Trophoblast cell (in vitro differentiated cells and primary cell): Measurements from ENCODE around the gene OR51F2.
A peak's percentile ranks its signal among the peaks of the same experiment; 100 is the strongest.

Source experiments
- DNase-seq, 2 donors: peaks; one replicate each; pipeline ENCODE4 v3.0.0-alpha.2; 2016
- H2AFZ ChIP-seq: 2 replicates; pipeline ENCODE4 v1.6.1; 2013; ENCODE audit warnings: low read length, moderate library complexity, mild to moderate bottlenecking; ENCODE audit not compliant: insufficient read depth, poor library complexity
- H2AK5ac ChIP-seq: 2 replicates; pipeline ENCODE4 v1.6.1; 2013; ENCODE audit warnings: mild to moderate bottlenecking, low read length
- H2BK120ac ChIP-seq: 2 replicates; pipeline ENCODE4 v1.6.1; 2013; ENCODE audit warnings: low read length, mild to moderate bottlenecking, moderate library complexity; ENCODE audit not compliant: insufficient read depth, poor library complexity
- H2BK12ac ChIP-seq: 2 replicates; pipeline ENCODE4 v1.6.1; 2013; ENCODE audit warnings: mild to moderate bottlenecking, low read length, moderate library complexity
- H2BK5ac ChIP-seq: 2 replicates; pipeline ENCODE4 v1.6.1; 2013; ENCODE audit warnings: low read length, low read depth, moderate library complexity, mild to moderate bottlenecking; ENCODE audit not compliant: poor library complexity
- H3K14ac ChIP-seq: 2 replicates; pipeline ENCODE4 v1.6.1; 2013; ENCODE audit warnings: mild to moderate bottlenecking, low read length
- H3K18ac ChIP-seq: 2 replicates; pipeline ENCODE4 v1.6.1; 2013; ENCODE audit warnings: mild to moderate bottlenecking, low read length
- H3K23ac ChIP-seq: 2 replicates; pipeline ENCODE4 v1.6.1; 2013; ENCODE audit warnings: low read length
- H3K27ac ChIP-seq: 2 replicates; pipeline ENCODE4 v1.5.1; 2013; ENCODE audit warnings: low read depth, mild to moderate bottlenecking, inconsistent platforms, low read length, moderate library complexity
- H3K27me3 ChIP-seq: 2 replicates; pipeline ENCODE4 v1.6.1; 2013; ENCODE audit warnings: inconsistent platforms, mild to moderate bottlenecking, low read length, moderate library complexity; ENCODE audit not compliant: insufficient read depth
- H3K36me3 ChIP-seq, 2 experiments: 1 replicate in 1 of 2; 2 replicates in 1 of 2; pipeline ENCODE4 v1.6.1; 2013; ENCODE audit warnings: low read length in 2 of 2, mild to moderate bottlenecking in 2 of 2, moderate library complexity in 1 of 2; ENCODE audit not compliant: insufficient read depth in 2 of 2, control insufficient read depth in 1 of 2
- H3K4ac ChIP-seq: 2 replicates; pipeline ENCODE4 v1.6.1; 2013; ENCODE audit warnings: low read depth, mild to moderate bottlenecking, low read length, moderate library complexity
- H3K4me1 ChIP-seq, 2 experiments: 1 replicate in 1 of 2; 2 replicates in 1 of 2; pipeline ENCODE4 v1.6.1; 2013; ENCODE audit warnings: low read length in 2 of 2, mild to moderate bottlenecking in 2 of 2, moderate library complexity in 1 of 2; ENCODE audit not compliant: insufficient read depth in 2 of 2, control insufficient read depth in 1 of 2
- H3K4me2 ChIP-seq: 2 replicates; pipeline ENCODE4 v1.6.1; 2013; ENCODE audit warnings: inconsistent platforms, mild to moderate bottlenecking, low read length, moderate library complexity
- H3K4me3 ChIP-seq: 2 replicates; pipeline ENCODE4 v1.5.1; 2013; ENCODE audit warnings: mild to moderate bottlenecking, low read depth, low read length, inconsistent platforms
- H3K79me1 ChIP-seq: one replicate; pipeline ENCODE4 v1.6.1; 2013; ENCODE audit warnings: low read length
- H3K79me2 ChIP-seq: 2 replicates; pipeline ENCODE4 v1.6.1; 2013; ENCODE audit warnings: low read length, mild to moderate bottlenecking; ENCODE audit not compliant: control insufficient read depth, insufficient read depth, poor library complexity
- H3K9ac ChIP-seq: 2 replicates; pipeline ENCODE4 v1.6.1; 2013; ENCODE audit warnings: mild to moderate bottlenecking, low read length
- H3K9me3 ChIP-seq: 2 replicates; pipeline ENCODE4 v1.6.1; 2013; ENCODE audit warnings: low read depth, mild to moderate bottlenecking, control low read depth, inconsistent platforms, low read length; ENCODE audit not compliant: insufficient read depth
- H4K12ac ChIP-seq: 2 replicates; pipeline ENCODE4 v1.6.1; 2013; ENCODE audit warnings: low read depth, mild to moderate bottlenecking, low read length, moderate library complexity
- H4K8ac ChIP-seq: 2 replicates; pipeline ENCODE4 v1.6.1; 2013; ENCODE audit warnings: low read depth, mild to moderate bottlenecking, low read length, moderate library complexity
- H4K91ac ChIP-seq: one replicate; pipeline ENCODE4 v1.6.1; 2013; ENCODE audit warnings: low read depth, mild to moderate bottlenecking, low read length, moderate library complexity
- WGBS: extraction: QIAGEN DNeasy Blood & Tissue Kit; methylation state at CpG from one replicate; pipeline ENCODE4 v1.1.7; 2013; ENCODE audit warnings: missing lambda C conversion rate; ENCODE audit not compliant: insufficient read length, insufficient coverage; ENCODE audit errors: extremely low coverage; 5-methylcytosine and 5-hydroxymethylcytosine counted together

The OR51F2 gene

GRCh38 chr11:4825132-4825531 lies 4.0 kb downstream of the OR51F2 start:
- Histone ChIP-seq H3K4ac (no peak overlapping the region), H4K12ac (no peak overlapping the region), H2AFZ (no peak overlapping the region), H4K91ac (no peak overlapping the region), H3K36me3 (no peaks in the 10 kb centered on the region), H2BK12ac (no peak overlapping the region), H2BK120ac (no peak overlapping the region), H3K18ac (no peak overlapping the region), H3K4me1 (peaks cover 0 to 1% of the 10 kb centered on the region in 2 experiments), H3K9me3 (no peaks in the 10 kb centered on the region), H3K27me3 (no peaks in the 10 kb centered on the region), H3K14ac (no peak overlapping the region), H3K4me3 (no peak overlapping the region), H3K79me2 (no peaks in the 10 kb centered on the region), H3K27ac (no peak overlapping the region), H2BK5ac (no peak overlapping the region), H4K8ac (no peak overlapping the region), H2AK5ac (no peak overlapping the region), H3K9ac (no peak overlapping the region), H3K23ac (no peak overlapping the region), H3K4me2 (no peak overlapping the region), H3K79me1 (no peaks in the 10 kb centered on the region)
- DNase-seq: no peak

- H3K4ac ChIP-seq: no peak overlapping the region
- no peaks in the 10 kb centered on the region for H3K36me3 ChIP-seq
- no peak overlapping the region for H3K14ac ChIP-seq
- no peak overlapping the region for H2AFZ ChIP-seq
- H2BK12ac ChIP-seq: no peak overlapping the region
- no peak overlapping the region for H3K4me3 ChIP-seq
- H3K4me1 ChIP-seq: peaks cover 3 to 9% of the 10 kb centered on the region in 2 experiments
- H3K9ac ChIP-seq: no peak overlapping the region
- no peak overlapping the region for H2AK5ac ChIP-seq
- H4K8ac ChIP-seq: no peak overlapping the region
- H3K9me3 ChIP-seq: no peaks in the 10 kb centered on the region
- H3K4me2 ChIP-seq: no peak overlapping the region
- H3K18ac ChIP-seq: no peak overlapping the region
- peak in 1 of 2 donors; percentile 2 for DNase-seq
- no peak overlapping the region for H3K23ac ChIP-seq
- no peaks in the 10 kb centered on the region for H3K27me3 ChIP-seq
- H3K27ac ChIP-seq: no peak overlapping the region
- no peaks in the 10 kb centered on the region for H3K79me2 ChIP-seq
- H3K79me1 ChIP-seq: no peaks in the 10 kb centered on the region
- H4K91ac ChIP-seq: no peak overlapping the region
- no peak overlapping the region for H4K12ac ChIP-seq
- no peak overlapping the region for H2BK5ac ChIP-seq
- H2BK120ac ChIP-seq: no peak overlapping the region
These were observed 5.3 kb downstream of the OR51F2 start for GRCh38 chr11:4826425-4826824.

- WGBS: no CpG with 5 or more reads among the region's 1 CpG
These were observed 9.2 kb downstream of the OR51F2 start for GRCh38 chr11:4830346-4830745.

GRCh38 chr11:4830909-4831308 lies 9.8 kb downstream of the OR51F2 start:
- no peak overlapping the region for H3K4ac ChIP-seq
- H3K4me2 ChIP-seq: no peak overlapping the region
- H4K12ac ChIP-seq: no peak overlapping the region
- no peaks in the 10 kb centered on the region for H3K36me3 ChIP-seq
- no peak overlapping the region for H2AFZ ChIP-seq
- no peaks in the 10 kb centered on the region for H3K27me3 ChIP-seq
- no peaks in the 10 kb centered on the region for H3K79me2 ChIP-seq
- H3K79me1 ChIP-seq: no peaks in the 10 kb centered on the region
- H3K4me1 ChIP-seq: peaks cover 3 to 8% of the 10 kb centered on the region in 2 experiments
- H3K23ac ChIP-seq: no peak overlapping the region
- WGBS: no CpG with 5 or more reads among the region's 2 CpGs
- H2BK120ac ChIP-seq: no peak overlapping the region
- no peak overlapping the region for H3K14ac ChIP-seq
- H3K4me3 ChIP-seq: no peak overlapping the region
- no peak overlapping the region for H3K27ac ChIP-seq
- DNase-seq: no peak
- H3K9ac ChIP-seq: no peak overlapping the region
- no peak overlapping the region for H2BK12ac ChIP-seq
- H4K91ac ChIP-seq: no peak overlapping the region
- H2AK5ac ChIP-seq: no peak overlapping the region
- H3K18ac ChIP-seq: no peak overlapping the region
- H4K8ac ChIP-seq: no peak overlapping the region
- H3K9me3 ChIP-seq: no peaks in the 10 kb centered on the region
- no peak overlapping the region for H2BK5ac ChIP-seq

More at GRCh38 chr11:4830346-4830745, 9.2 kb downstream of the OR51F2 start:
- H3K79me1 ChIP-seq: no peaks in the 10 kb centered on the region
- no peak overlapping the region for H2AFZ ChIP-seq
- no peak overlapping the region for H2BK120ac ChIP-seq
- H3K79me2 ChIP-seq: no peaks in the 10 kb centered on the region
- H3K9ac ChIP-seq: no peak overlapping the region
- no peaks in the 10 kb centered on the region for H3K9me3 ChIP-seq
- no peak overlapping the region for H3K18ac ChIP-seq
- H3K27me3 ChIP-seq: no peaks in the 10 kb centered on the region
- no peak overlapping the region for H3K27ac ChIP-seq
- no peak overlapping the region for H3K4ac ChIP-seq
- no peak overlapping the region for H3K23ac ChIP-seq
- no peak overlapping the region for H4K91ac ChIP-seq
- H4K8ac ChIP-seq: no peak overlapping the region
- H3K4me1 ChIP-seq: peaks cover 3 to 8% of the 10 kb centered on the region in 2 experiments
- H2AK5ac ChIP-seq: no peak overlapping the region
- no peak overlapping the region for H3K4me3 ChIP-seq
- H3K36me3 ChIP-seq: no peaks in the 10 kb centered on the region
- H3K4me2 ChIP-seq: no peak overlapping the region
- no peak overlapping the region for H4K12ac ChIP-seq
- DNase-seq: no peak
- no peak overlapping the region for H3K14ac ChIP-seq
- H2BK5ac ChIP-seq: no peak overlapping the region
- H2BK12ac ChIP-seq: no peak overlapping the region
